HEK293 (cell line): ENCODE results near the gene FA2H.

Experiments used
- CTCF ChIA-PET: fragments of 350-600 bp; formaldehyde crosslinking; extraction: SDS; loops from one replicate; lab custom pipeline; 2021; ENCODE audit warnings: antibody characterized with exemption; lab: Yijun Ruan, JAX
- POLR2A ChIA-PET: fragments of 300-600 bp; formaldehyde crosslinking; extraction: SDS; loops from one replicate; lab custom pipeline; 2020; ENCODE audit warnings: antibody characterized with exemption, inconsistent platforms; lab: Yijun Ruan, JAX
- H3K27ac ChIP-seq: fragments of 200-500 bp; sonication (Bioruptor generic); 2 replicates; pipeline ENCODE4 v1.5.1; 2014; ENCODE audit warnings: low read depth, low read length, control low read depth, inconsistent platforms; ENCODE audit errors: extremely low read depth
- H3K36me3 ChIP-seq, 2 experiments: fragments of 200-500 bp in 1 of 2; sonication (Bioruptor generic) in 1 of 2; 1 replicate in 1 of 2; 2 replicates in 1 of 2; pipeline ENCODE4 v1.5.1; 2014 to 2017; ENCODE audit warnings: inconsistent platforms in 2 of 2, low read length in 2 of 2; ENCODE audit not compliant: control insufficient read depth in 2 of 2, insufficient read depth in 1 of 2
- H3K4me1 ChIP-seq: fragments of 200-500 bp; sonication (Bioruptor generic); 2 replicates; pipeline ENCODE4 v1.5.1; 2014; ENCODE audit warnings: mild to moderate bottlenecking, low read length, inconsistent platforms; ENCODE audit not compliant: control insufficient read depth, insufficient read depth
- H3K4me3 ChIP-seq: 2 replicates; pipeline ENCODE4 v1.5.1; 2011; ENCODE audit warnings: low read depth, mild to moderate bottlenecking, control low read depth, low read length, moderate library complexity
- H3K9me3 ChIP-seq: fragments of 200-500 bp; sonication (Bioruptor generic); 2 replicates; pipeline ENCODE4 v1.5.1; 2014; ENCODE audit warnings: low read depth, low read length, inconsistent platforms; ENCODE audit not compliant: control insufficient read depth, insufficient read depth
- GFI1B ChIP-seq: fragments of 450-650 bp; formaldehyde crosslinking; IDR thresholded peaks from 2 replicates; pipeline ENCODE4 v1.5.1; 2016; ENCODE audit warnings: missing biosample characterization, missing genetic modification characterization
- GLI4 ChIP-seq: fragments of 450-650 bp; formaldehyde crosslinking; IDR thresholded peaks from 2 replicates; pipeline ENCODE4 v1.5.1; 2016; ENCODE audit warnings: missing biosample characterization, missing genetic modification characterization
- KLF10 ChIP-seq: fragments of 450-650 bp; IDR thresholded peaks from 2 replicates; pipeline ENCODE4 v1.5.1; 2018; ENCODE audit warnings: missing biosample characterization, mild to moderate bottlenecking, missing genetic modification characterization
- KLF7 ChIP-seq: fragments of 450-650 bp; formaldehyde crosslinking; IDR thresholded peaks from 2 replicates; pipeline ENCODE4 v1.5.1; 2016; ENCODE audit warnings: missing biosample characterization, missing genetic modification characterization, borderline replicate concordance
- YY1 ChIP-seq: fragments of 450-650 bp; formaldehyde crosslinking; IDR thresholded peaks from 2 replicates; pipeline ENCODE4 v1.5.1; 2018; ENCODE audit warnings: missing biosample characterization, missing genetic modification characterization
- ZNF184 ChIP-seq: fragments of 450-650 bp; IDR thresholded peaks from 2 replicates; pipeline ENCODE4 v1.5.1; 2018; ENCODE audit warnings: missing biosample characterization, mild to moderate bottlenecking, missing genetic modification characterization
- ZNF202 ChIP-seq: fragments of 450-650 bp; formaldehyde crosslinking; IDR thresholded peaks from 2 replicates; pipeline ENCODE4 v1.5.1; 2016; ENCODE audit warnings: missing biosample characterization, missing genetic modification characterization, borderline replicate concordance
- ZNF274 ChIP-seq, 2 experiments: fragments of 200-500 bp in 1 of 2; fragments of 450-650 bp in 1 of 2; sonication (Bioruptor generic) in 1 of 2; formaldehyde crosslinking in 1 of 2; IDR thresholded peaks; 2 replicates each; pipeline versions ENCODE4 v1.5.1 to v1.6.1; 2014 to 2016; ENCODE audit warnings: borderline replicate concordance in 1 of 2, inconsistent platforms in 1 of 2, low read length in 1 of 2, missing biosample characterization in 1 of 2, missing genetic modification characterization in 1 of 2
- ZNF292 ChIP-seq: fragments of 450-650 bp; formaldehyde crosslinking; IDR thresholded peaks from 2 replicates; pipeline ENCODE4 v1.5.1; 2016; ENCODE audit warnings: low read depth, missing biosample characterization, missing genetic modification characterization, borderline replicate concordance
- ZNF510 ChIP-seq: fragments of 450-650 bp; formaldehyde crosslinking; IDR thresholded peaks from 2 replicates; pipeline ENCODE4 v1.5.1; 2018; ENCODE audit warnings: mild to moderate bottlenecking, missing genetic modification characterization, missing biosample characterization; ENCODE audit not compliant: insufficient replicate concordance
- ZNF530 ChIP-seq: fragments of 450-650 bp; formaldehyde crosslinking; IDR thresholded peaks from 2 replicates; pipeline ENCODE4 v1.5.1; 2016; ENCODE audit warnings: low read depth, missing biosample characterization, missing genetic modification characterization
- ZNF596 ChIP-seq: fragments of 450-650 bp; IDR thresholded peaks from 2 replicates; pipeline ENCODE4 v1.5.0; 2018; ENCODE audit warnings: missing biosample characterization, mild to moderate bottlenecking, missing genetic modification characterization, moderate library complexity
- ZNF600 ChIP-seq: fragments of 450-650 bp; formaldehyde crosslinking; IDR thresholded peaks from 2 replicates; pipeline ENCODE4 v1.5.1; 2016; ENCODE audit warnings: missing biosample characterization, missing genetic modification characterization
- ZNF654 ChIP-seq: fragments of 450-650 bp; formaldehyde crosslinking; IDR thresholded peaks from 2 replicates; pipeline ENCODE4 v1.5.1; 2016; ENCODE audit warnings: low read depth, missing biosample characterization, missing genetic modification characterization
- ZNF701 ChIP-seq: fragments of 450-650 bp; formaldehyde crosslinking; IDR thresholded peaks from 2 replicates; pipeline ENCODE4 v1.5.1; 2016; ENCODE audit warnings: missing biosample characterization, missing genetic modification characterization
- ZNF707 ChIP-seq: fragments of 450-650 bp; formaldehyde crosslinking; IDR thresholded peaks from 2 replicates; pipeline ENCODE4 v1.5.1; 2016; ENCODE audit warnings: missing biosample characterization, missing genetic modification characterization
- ZNF747 ChIP-seq: fragments of 450-650 bp; formaldehyde crosslinking; IDR thresholded peaks from 2 replicates; pipeline ENCODE4 v1.5.1; 2016; ENCODE audit warnings: missing biosample characterization, missing genetic modification characterization
- ZNF776 ChIP-seq: fragments of 450-650 bp; formaldehyde crosslinking; IDR thresholded peaks from 2 replicates; pipeline ENCODE4 v1.5.0; 2017; ENCODE audit warnings: missing biosample characterization, missing genetic modification characterization, borderline replicate concordance
- ZSCAN23 ChIP-seq: fragments of 450-650 bp; formaldehyde crosslinking; IDR thresholded peaks from 2 replicates; pipeline ENCODE4 v1.5.1; 2016; ENCODE audit warnings: missing biosample characterization, missing genetic modification characterization
- TF ChIP-seq, protein P1 (sequence below): fragments of 450-650 bp; formaldehyde crosslinking; IDR thresholded peaks from 2 replicates; pipeline ENCODE4 v1.5.1; 2016; ENCODE audit warnings: missing biosample characterization, missing genetic modification characterization
- TF ChIP-seq, protein P2 (sequence below): fragments of 450-650 bp; formaldehyde crosslinking; IDR thresholded peaks from 2 replicates; pipeline ENCODE4 v1.5.1; 2017; ENCODE audit warnings: missing biosample characterization, missing genetic modification characterization

Gene FA2H

DNA sequence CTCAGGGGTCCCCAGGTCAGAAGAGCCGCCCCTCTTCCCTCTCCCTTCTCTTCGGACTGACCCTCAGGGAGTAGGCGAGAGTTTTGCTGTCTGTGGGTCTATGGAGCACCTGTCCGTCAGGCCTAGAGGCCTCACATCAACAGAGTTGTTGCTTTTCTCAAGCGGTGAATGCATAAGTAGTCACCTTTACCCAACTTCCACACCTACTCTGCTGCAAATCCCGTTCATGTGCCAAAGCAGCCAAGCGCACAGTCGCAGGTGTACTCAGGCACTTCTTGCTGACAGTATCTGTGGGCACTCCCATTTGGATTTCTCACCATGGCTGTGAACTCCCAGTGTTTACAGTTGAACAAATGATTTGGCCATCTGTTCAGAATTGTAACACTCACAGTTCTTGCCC lies 4.0 kb upstream of the FA2H start:
- H3K27ac ChIP-seq, result no peak overlapping the region
- ChIA-PET CTCF (no interaction called here), POLR2A (no interaction called here)
- TF ChIP-seq ZNF292 (tag by site-specific recombination), result no peak
- no peak for TF ChIP-seq YY1 (tag by site-specific recombination)
- no peak for TF ChIP-seq ZNF701 (tag by site-specific recombination)
- no peak for TF ChIP-seq ZNF510 (tag by site-specific recombination)
- TF ChIP-seq ZNF530, result no peak
- TF ChIP-seq, protein P1, sequence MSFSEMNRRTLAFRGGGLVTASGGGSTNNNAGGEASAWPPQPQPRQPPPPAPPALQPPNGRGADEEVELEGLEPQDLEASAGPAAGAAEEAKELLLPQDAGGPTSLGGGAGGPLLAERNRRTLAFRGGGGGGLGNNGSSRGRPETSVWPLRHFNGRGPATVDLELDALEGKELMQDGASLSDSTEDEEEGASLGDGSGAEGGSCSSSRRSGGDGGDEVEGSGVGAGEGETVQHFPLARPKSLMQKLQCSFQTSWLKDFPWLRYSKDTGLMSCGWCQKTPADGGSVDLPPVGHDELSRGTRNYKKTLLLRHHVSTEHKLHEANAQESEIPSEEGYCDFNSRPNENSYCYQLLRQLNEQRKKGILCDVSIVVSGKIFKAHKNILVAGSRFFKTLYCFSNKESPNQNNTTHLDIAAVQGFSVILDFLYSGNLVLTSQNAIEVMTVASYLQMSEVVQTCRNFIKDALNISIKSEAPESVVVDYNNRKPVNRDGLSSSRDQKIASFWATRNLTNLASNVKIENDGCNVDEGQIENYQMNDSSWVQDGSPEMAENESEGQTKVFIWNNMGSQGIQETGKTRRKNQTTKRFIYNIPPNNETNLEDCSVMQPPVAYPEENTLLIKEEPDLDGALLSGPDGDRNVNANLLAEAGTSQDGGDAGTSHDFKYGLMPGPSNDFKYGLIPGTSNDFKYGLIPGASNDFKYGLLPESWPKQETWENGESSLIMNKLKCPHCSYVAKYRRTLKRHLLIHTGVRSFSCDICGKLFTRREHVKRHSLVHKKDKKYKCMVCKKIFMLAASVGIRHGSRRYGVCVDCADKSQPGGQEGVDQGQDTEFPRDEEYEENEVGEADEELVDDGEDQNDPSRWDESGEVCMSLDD (tag by site-specific recombination), result no peak
- TF ChIP-seq ZNF707, result no peak
- TF ChIP-seq ZNF654 (tag by site-specific recombination), result no peak
- TF ChIP-seq ZNF600 (tag by site-specific recombination), result no peak
- no peak for TF ChIP-seq ZNF747 (tag by site-specific recombination)
- no peak for TF ChIP-seq ZNF596 (tag by site-specific recombination)
- no peak for TF ChIP-seq ZNF184 (tag by site-specific recombination)
- no peak for TF ChIP-seq ZNF202 (tag by site-specific recombination)
- no peak for TF ChIP-seq KLF7
- no peak for TF ChIP-seq ZNF776
- TF ChIP-seq GFI1B (tag by site-specific recombination), result no peak
- no peak for TF ChIP-seq ZSCAN23 (tag by site-specific recombination)
- TF ChIP-seq, protein P2, sequence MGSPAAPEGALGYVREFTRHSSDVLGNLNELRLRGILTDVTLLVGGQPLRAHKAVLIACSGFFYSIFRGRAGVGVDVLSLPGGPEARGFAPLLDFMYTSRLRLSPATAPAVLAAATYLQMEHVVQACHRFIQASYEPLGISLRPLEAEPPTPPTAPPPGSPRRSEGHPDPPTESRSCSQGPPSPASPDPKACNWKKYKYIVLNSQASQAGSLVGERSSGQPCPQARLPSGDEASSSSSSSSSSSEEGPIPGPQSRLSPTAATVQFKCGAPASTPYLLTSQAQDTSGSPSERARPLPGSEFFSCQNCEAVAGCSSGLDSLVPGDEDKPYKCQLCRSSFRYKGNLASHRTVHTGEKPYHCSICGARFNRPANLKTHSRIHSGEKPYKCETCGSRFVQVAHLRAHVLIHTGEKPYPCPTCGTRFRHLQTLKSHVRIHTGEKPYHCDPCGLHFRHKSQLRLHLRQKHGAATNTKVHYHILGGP (tag by site-specific recombination), result no peak
- no peak for TF ChIP-seq GLI4 (tag by site-specific recombination)
- H3K9me3 ChIP-seq, result no peaks in the 10 kb centered on the region
- no peaks in the 10 kb centered on the region for H3K36me3 ChIP-seq
- H3K4me1 ChIP-seq, result no peaks in the 10 kb centered on the region
- no peak overlapping the region for H3K4me3 ChIP-seq

DNA sequence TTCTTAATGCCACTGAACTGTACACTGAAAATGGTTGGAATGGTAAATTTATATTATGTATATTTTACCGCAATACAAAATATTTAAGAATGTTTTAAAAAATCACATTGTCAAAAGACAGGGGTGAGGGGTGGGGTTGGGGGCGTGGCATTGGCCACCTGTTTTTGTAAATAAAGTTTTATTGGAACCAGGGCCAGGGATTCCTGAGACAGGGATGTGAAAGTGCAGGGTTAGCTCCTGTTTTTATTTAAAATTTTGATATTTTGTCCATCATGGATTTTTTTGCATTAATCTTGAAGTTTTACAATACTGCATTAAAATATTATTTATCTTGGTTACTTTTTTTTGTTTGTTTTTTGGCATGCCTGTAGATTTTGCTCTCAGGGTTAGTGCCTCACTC lies 2.3 kb upstream of the FA2H start:
- Histone ChIP-seq H3K36me3 (no peaks in the 10 kb centered on the region), H3K4me3 (no peak overlapping the region), H3K27ac (no peak overlapping the region), H3K9me3 (no peaks in the 10 kb centered on the region), H3K4me1 (no peaks in the 10 kb centered on the region)
- no peak for TF ChIP-seq ZNF274 (IDR thresholded peaks at IDR 0.05; ENCODE audit: low read length)
- TF ChIP-seq ZNF274 (tag by site-specific recombination; IDR thresholded peaks at IDR 0.05; ENCODE audit: borderline replicate concordance), result no peak
- 0 out of 2 replicates have a peak, but pooled peaks have one; percentile 22 for TF ChIP-seq KLF10 (tag by site-specific recombination)
- ChIA-PET CTCF (no interaction called here), POLR2A (no interaction called here)
